Suppressor macrophage treated with lipopolysaccharide for 1 hour (primary cell): ENCODE results near the gene NMUR2.

ENCODE experiments used
- DNase-seq, 3 donors: peaks; one replicate each; pipeline ENCODE4 v3.0.0-alpha.2; 2020 to 2022

Gene NMUR2, protein sequence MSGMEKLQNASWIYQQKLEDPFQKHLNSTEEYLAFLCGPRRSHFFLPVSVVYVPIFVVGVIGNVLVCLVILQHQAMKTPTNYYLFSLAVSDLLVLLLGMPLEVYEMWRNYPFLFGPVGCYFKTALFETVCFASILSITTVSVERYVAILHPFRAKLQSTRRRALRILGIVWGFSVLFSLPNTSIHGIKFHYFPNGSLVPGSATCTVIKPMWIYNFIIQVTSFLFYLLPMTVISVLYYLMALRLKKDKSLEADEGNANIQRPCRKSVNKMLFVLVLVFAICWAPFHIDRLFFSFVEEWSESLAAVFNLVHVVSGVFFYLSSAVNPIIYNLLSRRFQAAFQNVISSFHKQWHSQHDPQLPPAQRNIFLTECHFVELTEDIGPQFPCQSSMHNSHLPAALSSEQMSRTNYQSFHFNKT

DNA sequence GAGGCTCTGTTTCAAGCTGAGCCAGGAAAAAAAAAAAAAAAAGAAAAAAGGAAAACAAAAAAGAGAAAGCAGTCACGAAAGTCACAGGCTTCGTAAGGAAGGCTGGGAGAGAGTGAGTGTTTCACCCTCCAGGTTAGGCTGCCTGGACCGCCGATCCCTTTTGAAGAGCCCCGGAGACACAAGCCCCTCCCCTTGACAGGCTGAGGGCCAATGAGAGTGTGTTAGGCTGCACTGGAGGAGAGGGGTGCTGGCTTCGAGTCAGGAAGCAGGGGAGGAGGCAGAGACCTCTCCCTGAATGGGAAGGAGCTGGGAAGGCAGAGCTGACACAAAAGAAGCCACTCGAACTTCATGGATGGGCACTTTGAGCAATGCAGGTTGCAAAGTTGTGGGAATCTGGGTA, at the start of gene NMUR2:
NMUR2 (minus strand) TSS at position 135 of the 400 bp plus-strand sequence. CDS start 166 bp downstream, outside the sequence.
- no peak for DNase-seq

DNA sequence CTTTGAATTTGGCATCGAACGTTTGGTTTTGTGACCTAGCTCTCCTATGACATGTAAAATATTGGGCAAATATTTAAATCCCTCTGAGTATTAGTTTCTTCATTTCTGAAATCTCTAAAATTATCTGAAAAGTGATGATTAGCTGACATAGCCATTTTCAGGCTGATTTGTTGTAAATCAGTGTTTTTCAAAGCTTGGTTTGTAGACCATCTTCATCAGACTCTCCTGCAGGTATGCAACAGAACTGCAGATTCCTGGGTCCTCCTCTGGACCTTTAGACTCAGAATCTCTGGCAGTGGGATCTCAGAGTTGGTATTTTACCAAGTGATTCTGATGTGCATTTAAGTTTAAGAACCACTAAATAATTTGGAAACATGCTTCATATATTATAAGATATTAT, 38.9 kb upstream of the NMUR2 start:
- DNase-seq = no peak

DNA sequence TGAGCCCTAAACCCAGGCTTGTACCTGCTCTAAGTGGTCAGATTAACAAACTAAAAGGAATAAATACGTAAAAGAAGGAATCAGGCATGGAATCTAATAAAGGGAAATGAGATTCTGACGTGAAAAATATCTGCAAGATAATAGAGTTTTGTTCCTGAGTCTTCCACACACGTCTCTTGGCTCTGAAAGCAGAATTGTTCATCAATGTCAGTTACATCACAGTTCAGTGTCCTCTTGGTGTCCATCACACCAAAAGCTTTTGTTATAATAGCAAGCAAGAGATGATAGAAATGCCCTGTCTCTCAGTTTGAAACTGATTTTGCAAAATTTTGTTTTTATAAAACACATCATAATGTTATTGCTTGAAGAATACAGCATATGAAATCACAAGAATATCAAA, 34.7 kb upstream of the NMUR2 start:
- no peak for DNase-seq

DNA sequence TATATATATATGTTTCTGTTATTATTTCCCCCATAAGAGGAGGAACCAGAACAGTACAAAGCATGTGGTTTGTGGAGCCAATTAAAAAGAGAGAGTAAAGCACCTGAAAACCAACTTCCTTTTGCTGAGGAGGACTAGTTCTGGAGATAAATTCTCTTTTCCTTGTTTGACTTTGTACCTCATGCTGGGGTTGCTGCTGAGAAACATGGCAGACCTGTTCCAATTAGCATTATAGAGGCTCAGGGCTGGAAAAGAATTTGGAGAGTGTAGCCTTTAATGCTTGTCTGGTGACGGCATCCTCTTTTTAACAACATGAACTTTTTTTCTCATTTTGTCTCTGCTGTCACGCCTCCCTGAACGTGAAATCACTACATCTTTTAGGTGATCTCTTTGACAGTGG, 32.8 kb upstream of the NMUR2 start:
- DNase-seq = no peak

DNA sequence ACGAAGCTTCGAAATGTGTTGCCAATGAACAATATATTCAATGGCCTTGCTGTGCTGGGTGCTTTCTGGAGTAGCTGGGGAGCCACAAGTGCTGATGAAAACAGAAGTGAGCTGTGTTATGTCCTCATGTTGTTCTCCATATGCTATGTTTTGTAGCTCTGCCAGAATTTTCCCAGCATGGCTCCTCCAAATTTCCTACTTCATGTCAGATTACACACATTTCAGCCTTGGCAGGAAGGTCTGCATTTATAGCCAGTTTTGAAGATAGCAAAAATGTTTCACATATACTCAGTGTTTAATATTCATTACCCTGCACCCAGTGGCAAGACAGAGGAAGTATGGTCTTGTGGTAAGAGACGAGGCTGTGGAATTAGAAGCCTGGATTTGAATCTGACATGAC, 22.6 kb upstream of the NMUR2 start:
- no peak for DNase-seq

DNA sequence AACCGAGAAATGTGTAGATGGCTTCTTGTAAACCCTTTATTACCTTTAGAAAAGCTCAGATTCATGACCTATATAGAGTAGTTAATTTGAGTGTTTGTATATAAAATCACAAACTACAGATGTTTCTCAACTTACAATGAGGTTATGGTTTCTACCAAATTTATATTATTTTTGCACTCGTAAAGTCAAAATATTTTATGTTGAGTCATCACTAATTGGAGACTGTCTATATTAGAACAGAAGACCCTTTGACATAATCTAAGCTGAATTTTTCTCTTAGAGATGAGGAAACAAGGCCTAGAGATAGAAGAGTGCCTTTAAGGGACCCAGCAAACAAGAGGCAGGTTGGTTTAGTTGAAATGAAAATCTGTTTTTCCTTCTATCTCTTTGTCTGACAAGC, 20.0 kb upstream of the NMUR2 start:
- DNase-seq = no peak

DNA sequence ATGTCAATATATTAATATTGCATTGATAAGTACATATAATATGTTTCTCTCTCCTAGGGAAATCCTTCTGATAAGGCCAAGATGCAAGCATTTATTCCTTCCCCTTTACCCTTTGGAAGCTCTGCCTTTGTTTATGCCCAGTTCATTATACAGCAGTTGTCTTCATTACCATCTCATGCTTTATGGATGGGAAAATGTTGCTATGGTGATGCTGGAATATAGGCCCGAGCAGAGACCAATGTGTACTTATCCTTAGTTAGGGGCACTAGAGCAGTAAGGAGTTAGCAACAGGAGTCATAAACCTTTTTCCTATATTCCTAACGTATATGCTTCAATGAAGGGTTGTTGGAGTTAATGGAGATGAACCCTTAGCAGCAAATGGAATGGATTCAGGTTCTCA, 19.4 kb upstream of the NMUR2 start:
- no peak for DNase-seq

DNA sequence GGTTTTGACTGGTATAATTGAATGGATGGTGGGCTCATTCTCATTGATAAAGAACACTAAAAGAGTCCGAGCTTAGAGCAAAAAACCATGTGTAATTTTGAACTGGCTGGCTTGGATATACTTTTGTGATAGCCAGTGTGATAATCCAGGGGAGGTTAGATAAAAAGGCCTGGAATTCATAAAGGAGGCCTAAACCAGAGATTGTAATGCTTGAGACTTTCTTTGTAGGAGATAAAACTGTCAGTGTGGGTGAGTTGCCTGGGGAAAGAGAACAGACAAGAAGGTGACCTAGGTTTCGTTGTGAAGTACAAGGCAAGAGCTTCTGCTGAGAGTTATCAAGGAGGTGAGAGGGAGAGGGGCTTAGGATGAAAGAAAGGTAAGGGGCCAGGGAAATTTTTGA, 17.0 kb upstream of the NMUR2 start:
- no peak for DNase-seq

DNA sequence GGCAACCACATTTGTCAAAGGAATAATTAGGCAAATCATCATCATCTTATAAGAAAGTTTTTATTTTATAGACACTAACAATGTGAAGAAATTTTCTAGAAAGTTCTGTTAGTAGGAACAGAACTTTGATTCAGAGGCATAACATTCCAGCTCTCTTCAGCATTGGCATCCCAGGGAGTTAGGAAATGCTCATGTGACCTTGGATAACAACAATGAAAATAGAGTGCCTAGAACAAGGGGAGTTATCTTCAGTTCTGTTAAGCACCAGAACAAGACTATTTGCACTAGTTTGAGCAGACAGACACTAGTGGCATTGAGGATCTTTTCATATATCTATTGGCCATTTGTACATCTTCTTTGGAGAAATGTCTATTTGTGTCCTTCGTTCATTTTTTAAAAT, 7.0 kb upstream of the NMUR2 start:
- no peak for DNase-seq

DNA sequence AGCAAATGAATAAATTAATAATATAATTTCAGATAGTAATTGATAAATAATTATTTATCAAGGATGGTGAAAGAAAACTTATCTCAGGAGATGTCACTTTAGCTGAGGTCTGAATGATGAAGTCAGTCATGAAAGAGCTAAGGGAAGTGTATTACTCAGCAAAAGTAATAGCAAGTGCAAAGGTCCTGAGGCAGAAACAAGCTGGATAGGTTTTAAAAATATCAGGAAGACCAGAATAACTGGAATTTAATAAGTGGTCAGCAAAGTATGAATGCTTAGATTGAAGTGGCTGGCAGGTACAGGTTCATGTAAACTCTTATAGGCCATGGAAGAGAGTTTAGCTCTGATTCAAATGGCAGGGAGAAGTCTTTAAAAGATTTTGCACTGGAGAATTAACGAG, 1.0 kb upstream of the NMUR2 start:
- no peak for DNase-seq

DNA sequence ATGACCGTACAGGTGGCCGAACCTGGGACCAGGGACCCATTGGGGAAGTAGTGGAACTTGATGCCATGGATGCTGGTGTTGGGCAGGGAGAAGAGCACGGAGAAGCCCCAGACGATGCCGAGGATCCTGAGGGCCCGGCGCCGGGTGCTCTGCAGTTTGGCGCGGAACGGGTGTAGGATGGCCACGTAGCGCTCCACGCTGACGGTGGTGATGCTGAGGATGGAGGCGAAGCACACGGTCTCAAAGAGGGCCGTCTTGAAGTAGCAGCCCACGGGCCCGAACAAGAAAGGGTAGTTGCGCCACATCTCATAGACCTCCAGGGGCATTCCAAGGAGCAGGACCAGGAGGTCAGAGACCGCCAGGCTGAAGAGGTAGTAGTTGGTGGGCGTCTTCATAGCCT, 585 bp downstream of the NMUR2 start:
- no peak for DNase-seq

DNA sequence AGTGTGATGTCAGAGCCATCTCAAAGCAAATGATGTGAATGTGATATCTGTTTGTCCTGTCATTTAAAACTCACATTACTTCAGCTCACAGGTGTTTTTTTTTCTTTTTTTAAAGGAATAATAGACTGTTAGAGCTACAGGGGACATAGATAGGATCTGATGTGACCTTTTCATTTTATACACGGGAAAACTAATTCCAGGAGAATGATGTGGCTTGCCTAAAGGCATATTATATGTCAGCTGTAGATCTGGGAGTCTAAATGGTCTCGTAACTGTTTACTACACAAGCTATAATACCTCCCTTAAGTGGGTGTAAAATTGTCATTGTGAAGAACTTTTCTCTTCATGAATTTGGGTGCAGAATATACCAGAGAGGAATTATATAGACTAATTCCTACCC, 2.0 kb downstream of the NMUR2 start:
- DNase-seq = no peak

DNA sequence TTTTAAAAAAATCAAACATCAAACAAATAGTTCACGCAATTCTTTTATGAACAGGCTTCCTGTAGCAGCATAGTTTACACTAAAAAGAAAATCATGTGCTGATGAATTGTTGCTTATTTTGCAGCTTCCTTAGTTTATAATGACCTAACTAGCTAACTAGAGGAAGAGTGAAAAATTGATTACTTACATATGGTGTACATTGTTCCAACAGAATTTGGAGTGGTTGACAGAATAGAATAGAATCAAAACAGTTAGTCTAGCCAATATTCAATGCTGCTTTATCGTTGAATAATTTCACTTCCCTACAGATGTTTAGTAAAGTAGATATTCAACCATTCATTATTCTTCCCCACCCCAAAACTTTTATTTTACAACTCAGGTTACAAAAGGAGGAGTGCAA, 4.2 kb downstream of the NMUR2 start:
- DNase-seq = no peak

DNA sequence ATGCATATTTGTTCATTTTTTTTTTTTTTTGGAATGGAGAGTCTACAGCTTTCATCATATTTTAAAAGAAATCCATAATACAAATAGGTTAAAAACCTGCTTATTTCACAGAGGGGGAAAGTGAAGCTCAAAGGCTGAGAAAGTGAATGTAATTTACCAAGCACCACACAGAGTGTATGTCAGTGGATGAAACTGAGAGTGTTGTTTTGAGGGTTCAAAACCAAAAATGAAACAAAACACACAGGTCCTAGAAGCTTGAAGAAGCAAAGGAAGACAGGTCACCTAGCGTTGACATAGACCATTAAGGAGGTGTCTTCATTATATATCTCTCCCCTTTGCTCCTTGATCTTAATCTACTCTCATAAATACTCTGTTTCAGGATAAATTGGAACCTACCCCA, 7.5 kb downstream of the NMUR2 start:
- DNase-seq = no peak

DNA sequence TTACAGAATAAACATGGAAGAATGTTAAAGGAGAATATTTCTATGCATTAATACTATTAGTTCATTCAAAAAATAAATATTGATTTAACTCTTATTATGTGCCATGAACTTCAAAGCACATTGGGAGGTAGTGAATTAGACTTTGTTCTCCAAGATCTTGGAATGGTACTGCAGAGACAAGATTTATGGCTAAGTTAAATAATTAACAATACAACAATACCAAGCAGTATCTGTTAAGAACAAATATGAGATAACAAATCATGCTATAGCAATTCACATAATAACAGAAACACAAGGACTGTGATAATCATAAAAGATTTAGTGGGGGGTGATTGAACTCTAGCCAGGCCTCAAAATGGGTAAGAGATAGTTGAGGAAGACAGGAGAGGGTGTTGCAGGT, 11.6 kb downstream of the NMUR2 start:
- DNase-seq = no peak

DNA sequence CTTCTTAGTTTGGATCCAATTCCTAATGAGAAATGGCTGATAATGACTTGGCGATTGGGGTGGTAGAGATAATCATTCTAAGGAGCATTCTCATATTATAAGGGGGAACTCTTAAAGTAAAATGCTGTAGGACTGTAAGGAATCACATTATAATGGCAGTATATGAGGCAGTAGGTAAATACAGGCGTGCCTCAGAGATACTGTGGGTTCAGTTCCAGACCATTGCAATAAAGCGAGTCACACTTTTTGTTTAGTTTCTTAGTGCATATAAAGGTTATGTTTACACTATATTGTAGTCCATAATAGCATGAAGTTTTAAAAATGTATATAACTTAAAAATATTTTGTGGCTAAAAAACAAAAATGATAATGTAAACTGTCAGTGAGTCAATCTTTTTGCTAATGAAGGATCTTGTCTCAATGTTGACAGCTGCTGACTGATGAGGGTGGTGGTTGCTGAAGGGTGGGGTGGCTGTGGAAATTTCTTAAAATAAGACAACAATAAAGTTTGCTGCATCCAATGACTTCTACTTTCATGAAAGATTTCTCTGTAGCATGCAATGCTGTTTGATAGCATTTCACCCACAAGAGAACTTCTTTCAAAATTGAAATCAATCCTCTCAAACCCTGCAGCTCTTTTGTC, 15.8 kb downstream of the NMUR2 start:
- no peak for DNase-seq

DNA sequence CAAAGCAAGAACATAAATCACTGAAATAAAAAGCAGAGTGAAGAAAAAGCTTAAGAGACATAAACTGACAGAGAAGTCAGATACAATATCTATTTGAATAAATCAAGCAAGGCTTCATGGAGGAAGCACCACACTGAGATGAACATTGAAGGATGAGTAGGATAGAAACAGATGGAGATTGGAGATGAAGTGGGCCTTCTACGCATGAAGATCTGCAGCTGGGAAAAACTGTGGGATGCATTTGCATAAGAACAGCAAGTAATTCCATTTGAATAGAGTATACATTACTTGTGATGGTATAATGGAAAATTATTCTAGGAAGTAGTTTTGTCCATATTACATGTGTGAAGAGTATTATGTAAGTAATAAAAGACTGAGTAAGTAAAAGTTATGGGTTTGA, 16.5 kb downstream of the NMUR2 start:
- no peak for DNase-seq

DNA sequence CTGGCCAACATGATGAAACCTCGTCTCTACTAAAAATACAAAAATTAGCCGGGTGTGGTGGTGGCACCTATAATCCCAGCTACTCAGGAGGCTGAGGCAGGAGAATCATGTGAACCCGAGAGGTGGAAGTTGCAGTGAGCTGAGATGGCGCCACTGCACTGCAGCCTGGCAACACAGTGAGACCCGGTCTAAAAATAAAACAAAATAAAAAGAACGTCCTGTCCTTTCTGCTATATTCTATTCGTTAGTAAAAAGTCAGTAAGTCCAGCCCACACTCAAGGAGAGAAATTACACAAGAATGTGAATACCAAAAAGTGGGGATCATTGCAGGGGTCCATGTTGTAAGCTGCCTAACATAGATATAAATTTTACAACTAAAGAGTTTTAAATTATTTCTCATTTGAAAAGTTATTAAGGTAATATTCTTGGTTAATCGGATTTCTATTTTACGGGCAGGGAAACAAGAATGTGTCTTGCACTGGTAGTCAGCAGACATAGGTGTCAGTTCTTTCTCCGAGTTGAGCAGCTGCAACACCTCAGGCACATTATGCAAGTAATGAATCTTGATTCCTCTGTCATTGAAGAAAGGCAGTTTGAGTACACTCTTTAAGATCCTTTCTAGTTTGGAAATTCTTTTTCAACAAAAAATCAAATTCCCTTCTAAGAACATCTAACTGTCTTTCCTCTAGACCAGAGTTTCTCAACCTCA, 24.5 kb downstream of the NMUR2 start:
- DNase-seq = no peak

DNA sequence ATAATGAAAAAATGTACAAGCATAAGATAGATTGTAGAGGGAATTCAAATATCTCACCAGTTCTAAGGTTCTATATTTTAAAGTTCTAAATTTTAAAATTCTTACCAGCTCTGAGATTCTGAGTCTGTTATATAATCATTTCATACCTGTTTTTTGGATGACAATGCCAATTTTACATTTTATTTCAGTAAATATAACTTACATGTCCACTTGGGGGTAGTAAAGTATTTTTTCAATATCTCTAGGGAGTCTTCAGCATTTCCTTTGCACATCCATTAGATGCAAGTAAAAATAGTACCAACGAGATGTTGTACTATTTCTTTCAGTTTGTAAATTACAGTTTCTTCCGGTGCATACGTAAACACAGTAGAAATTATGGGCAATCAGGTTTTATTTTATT, 25.7 kb downstream of the NMUR2 start:
- DNase-seq = no peak

DNA sequence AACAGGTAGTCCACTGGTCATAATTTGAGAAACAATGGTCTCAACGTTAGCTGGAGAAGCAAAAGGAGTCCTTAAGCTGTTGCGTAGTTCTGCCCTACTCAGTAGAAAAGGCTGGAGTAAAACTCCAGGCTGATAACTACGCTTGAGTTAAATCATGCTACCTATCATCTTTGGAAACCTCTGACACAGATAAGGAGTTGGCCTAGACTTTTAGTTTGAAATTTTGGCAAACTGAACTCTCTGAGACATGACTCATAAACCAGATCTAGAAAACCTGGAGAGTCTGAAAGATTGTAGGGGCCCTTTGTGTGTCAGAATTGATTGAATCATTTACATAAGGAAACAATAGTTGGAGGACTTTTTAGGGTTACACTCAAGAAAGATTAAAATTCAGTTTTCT, 26.3 kb downstream of the NMUR2 start:
- no peak for DNase-seq

DNA sequence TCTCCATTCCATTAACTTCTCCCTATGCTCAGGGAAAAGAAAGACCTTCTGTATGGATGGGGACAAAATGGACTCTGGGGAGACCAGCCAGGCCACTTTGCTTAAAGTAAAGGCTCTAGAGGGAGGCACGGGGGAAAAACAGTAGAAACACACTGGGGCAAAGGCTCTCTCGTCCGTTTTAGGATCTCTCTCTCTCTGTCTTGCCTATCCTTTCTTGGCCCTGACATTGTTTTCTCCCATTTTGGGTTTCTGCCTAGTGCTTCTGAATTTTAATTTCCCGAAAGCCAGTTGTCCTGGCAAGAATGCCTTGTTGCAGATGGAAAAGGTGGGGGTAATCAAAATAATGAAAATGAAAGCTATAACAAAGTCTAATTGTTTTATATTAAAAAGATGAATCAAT, 28.2 kb downstream of the NMUR2 start:
- no peak for DNase-seq

DNA sequence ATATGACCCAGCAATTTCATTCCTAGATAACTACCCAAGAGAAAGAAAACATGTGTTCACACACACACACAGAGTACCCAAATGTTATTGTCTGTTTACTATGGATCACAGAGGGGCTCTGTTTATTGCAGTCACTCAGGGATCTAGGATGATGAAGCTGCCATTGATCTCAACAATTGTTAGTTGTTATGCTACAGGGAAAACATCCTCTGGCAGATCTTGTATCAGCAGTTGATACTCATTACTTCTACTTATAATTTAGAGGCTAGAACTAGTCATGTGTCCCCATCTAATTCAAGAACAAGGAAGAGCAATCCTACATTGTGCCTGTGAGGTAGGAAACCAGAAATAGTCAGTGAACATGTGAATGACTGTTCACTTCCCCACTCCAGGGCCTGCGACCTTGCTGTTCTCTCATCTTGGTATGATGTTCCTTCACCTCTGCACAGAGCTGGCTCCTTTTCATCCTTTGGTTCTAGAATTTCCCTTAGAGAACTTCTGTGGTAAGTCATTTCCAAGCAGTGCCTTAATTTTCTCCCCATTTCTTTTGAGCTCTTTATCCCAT, 30.3 kb downstream of the NMUR2 start:
- DNase-seq = no peak

DNA sequence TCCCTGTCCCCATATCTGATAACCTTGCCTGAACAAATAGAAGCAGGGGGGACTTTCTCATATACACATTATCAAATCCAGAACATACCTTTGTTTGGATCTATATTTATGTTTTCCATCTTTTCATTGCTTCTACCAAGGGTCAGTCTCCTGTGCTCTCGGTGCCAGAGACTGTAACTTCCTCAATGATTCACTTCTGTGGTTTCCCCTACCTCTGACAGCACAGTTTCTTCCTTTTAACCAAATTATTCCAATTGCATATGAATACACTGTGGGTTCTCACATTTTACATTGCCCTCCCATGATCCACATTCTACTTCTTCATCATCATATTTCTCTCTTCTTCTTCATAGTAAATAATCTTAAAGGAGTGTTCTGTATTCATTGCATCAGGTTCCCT, 32.2 kb downstream of the NMUR2 start:
- peak in 1 of 3 donors; percentile 0 for DNase-seq

DNA sequence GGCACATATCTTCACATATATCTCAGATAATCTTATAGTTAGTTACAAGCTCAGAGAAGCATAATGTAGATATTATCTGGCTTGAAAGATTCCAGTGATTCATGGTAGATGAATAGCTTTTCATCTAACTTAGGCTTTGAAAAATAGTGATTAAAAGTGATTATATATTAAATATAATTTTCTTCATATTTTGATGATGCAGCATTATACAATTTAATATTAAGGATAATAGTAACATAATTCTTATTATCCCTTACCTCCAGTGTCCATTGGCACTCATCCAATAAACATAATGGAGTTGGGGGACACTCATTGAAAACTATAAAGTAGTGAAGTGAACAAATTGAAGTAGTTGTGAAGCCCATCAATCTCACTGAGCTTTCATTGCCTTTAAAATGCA, 35.8 kb downstream of the NMUR2 start:
- DNase-seq = no peak
